22Rv1 (cell line): ENCODE results near the gene FSD1.

Experiments
- H3K27ac ChIP-seq: fragments of 450-650 bp; 2 replicates; pipeline ENCODE4 v1.5.1; 2017
- ZFX ChIP-seq: fragments of 450-650 bp; IDR thresholded peaks from 2 replicates; pipeline ENCODE4 v1.6.1; 2017; ENCODE audit warnings: antibody characterized with exemption, borderline replicate concordance
- TF ChIP-seq, protein P1 (sequence below): fragments of 450-650 bp; IDR thresholded peaks from 2 replicates; pipeline ENCODE4 v1.5.1; 2017; ENCODE audit warnings: mild to moderate bottlenecking

Gene FSD1

DNA sequence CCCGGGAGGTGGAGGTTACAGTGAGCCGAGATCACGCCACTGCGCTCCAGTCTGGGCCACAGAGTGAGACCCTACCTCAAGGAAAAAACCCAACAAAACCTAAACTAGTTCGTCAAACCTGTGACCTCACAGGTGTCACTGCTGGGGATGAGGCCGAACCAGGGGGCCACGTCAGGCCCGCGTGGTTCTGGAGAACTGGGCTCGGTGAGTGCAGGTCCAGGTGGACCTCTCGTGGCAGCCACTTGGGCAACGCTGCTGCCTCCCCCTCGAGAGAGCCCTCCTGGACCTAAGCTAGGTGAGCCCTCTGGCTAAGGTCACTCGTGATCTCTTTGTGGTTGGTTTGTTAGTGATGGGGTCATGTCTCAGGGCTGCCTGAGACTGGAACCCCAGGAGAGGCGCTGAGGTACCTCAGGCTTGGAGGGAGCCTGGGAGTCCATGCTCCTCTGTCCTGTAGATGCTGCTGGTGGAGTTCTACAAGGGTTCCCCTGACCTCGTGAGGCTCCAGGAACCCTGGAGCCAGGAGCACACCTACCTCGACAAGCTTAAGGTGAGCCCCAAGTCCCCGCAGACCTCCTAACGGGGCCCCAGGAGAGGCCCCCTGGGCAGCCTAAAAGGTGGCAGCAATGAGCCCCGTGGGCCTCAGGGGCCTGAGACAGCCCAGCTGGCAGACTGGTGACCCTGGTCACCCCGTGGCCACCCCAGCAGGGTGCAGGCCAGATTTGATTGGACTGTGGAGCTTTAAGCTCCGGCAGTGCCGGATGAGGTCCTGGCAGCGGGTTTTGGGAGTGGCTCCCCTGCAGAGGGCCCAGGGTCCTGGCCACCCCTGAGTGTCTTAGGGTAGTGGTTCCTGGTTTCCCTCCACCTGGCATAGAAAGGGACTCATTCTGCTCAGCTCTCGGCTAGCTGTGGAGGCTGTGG lies 54.6 kb downstream of the FSD1 start:
- no peak overlapping the region; the same call in 1 of the 2 replicates for H3K27ac ChIP-seq
- TF ChIP-seq, protein P1, sequence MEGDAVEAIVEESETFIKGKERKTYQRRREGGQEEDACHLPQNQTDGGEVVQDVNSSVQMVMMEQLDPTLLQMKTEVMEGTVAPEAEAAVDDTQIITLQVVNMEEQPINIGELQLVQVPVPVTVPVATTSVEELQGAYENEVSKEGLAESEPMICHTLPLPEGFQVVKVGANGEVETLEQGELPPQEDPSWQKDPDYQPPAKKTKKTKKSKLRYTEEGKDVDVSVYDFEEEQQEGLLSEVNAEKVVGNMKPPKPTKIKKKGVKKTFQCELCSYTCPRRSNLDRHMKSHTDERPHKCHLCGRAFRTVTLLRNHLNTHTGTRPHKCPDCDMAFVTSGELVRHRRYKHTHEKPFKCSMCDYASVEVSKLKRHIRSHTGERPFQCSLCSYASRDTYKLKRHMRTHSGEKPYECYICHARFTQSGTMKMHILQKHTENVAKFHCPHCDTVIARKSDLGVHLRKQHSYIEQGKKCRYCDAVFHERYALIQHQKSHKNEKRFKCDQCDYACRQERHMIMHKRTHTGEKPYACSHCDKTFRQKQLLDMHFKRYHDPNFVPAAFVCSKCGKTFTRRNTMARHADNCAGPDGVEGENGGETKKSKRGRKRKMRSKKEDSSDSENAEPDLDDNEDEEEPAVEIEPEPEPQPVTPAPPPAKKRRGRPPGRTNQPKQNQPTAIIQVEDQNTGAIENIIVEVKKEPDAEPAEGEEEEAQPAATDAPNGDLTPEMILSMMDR, result no peak
- TF ChIP-seq ZFX, result no peak

DNA sequence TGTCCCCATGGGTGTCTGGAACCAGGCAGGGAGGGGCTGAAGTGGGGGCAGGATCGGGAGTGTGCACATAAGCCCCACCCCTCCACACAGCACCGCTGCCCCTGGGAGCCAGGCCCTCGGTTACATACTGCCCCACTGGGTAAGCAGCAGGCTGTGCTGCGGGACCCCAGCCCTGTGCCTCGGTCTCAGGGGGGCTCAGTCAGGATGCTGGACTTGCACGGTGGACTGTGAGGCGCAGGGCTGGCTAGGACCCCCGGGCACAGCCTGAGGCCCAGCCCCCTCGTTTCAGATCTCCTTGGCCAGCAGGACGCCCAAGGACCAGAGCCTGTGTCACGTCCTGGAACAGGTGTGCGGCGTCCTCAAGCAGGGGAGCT lies 55.2 kb downstream of the FSD1 start:
- H3K27ac ChIP-seq, result peak overlapping the region; percentile 32; the same call in 1 of the 2 replicates
- TF ChIP-seq, protein P1, result no peak
- TF ChIP-seq ZFX, result no peak

DNA sequence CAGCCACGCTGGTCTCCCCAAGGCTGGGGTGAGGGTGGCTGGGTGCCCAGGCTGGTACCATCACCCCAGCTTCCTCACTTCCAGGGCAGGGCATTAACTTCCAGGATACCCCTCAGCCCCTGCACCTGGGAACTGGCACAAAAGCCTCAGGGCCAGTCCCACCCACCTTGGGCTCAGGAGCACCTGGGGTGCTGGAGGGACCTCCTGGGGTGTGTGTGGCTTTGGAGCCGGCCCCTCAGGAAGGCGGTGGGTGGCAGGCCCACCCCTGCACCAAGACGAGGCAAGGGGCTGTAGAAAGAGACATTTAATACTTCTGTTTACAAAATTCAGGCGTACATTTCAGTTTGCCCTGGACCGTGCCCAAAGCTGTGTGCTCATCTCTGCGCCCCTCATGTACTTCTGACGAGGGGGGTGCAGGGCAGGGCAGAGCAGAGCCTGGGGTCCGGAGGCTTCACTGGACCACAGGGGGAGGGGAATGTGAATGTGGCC lies 55.7 kb downstream of the FSD1 start:
- no peak for TF ChIP-seq ZFX
- TF ChIP-seq, protein P1, result no peak
- H3K27ac ChIP-seq, result peak overlapping the region; percentile 32

DNA sequence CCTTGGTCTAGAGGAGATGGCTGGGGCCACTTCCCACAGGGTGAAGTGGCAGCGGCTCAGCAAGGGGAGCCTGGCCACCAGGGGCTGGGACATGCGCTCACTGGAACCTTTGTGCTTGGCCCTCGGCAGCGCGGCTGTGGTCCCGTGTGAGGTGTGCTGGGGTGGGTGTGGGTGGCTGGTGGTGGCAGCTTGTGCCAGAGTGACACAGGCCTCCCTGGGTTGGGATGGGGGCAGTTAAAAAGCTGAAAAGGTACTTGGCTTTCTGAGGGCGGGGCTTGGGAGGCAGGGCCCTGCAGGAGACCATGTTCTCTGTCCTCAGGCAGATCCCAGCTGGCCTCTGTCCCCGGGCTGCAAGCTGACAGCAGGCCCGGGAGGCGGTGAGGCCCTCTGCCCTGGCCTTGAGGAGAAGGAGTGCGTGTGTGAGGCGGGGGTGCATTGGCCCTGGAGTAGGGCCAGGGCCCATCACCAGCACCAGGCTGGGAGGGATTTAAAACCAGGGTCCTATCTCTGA lies 56.3 kb downstream of the FSD1 start:
- peak overlapping the region; percentile 32; the same call in 1 of the 2 replicates for H3K27ac ChIP-seq
- TF ChIP-seq ZFX, result no peak
- TF ChIP-seq, protein P1, result no peak

DNA sequence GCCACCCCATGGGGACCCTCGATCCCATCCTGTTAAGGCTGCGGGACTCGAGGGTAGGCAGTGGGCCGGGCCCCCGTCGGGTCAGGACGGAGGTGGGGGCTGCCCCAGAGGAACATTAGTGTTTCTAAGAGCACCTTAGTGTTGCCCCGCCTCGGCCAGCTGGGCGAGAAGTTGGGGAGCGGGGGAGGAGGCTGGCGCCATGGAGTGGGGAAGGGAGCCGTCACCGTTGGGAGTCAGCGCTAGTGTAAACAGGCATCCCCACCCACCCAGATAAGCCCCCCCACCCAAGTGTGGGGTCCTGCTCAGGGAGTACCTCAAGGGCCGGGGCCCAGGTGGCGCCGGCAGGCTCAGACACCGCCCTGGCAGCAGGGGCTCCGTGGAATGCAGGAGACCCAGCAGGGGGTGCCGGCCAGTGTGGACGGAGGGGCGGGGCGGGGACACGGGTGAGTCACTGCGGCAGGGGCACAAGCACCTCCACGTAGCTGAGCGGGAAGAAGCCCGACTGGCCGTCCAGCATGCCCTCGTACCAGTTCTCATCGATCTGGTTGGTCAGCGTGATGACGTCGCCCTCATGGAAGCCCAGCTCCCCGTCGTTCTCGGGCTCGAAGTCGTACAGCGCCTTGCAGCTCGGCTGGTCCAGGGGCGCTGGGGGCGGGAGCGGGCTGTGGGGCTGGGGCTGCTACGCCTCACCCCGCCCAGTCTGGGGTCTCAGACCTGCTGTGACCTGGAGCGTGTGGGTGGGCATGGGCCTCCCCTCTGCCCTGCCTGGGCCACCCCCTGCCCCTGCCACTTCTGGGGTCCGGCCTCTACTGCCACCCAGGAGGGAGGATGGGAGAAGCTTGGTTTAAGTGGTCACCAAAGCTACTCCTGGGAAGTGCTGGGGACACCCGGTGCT lies 57.0 kb downstream of the FSD1 start:
- H3K27ac ChIP-seq, result peak overlapping the region; percentile 32; the same call in 1 of the 2 replicates
- TF ChIP-seq, protein P1, result no peak
- TF ChIP-seq ZFX, result no peak

DNA sequence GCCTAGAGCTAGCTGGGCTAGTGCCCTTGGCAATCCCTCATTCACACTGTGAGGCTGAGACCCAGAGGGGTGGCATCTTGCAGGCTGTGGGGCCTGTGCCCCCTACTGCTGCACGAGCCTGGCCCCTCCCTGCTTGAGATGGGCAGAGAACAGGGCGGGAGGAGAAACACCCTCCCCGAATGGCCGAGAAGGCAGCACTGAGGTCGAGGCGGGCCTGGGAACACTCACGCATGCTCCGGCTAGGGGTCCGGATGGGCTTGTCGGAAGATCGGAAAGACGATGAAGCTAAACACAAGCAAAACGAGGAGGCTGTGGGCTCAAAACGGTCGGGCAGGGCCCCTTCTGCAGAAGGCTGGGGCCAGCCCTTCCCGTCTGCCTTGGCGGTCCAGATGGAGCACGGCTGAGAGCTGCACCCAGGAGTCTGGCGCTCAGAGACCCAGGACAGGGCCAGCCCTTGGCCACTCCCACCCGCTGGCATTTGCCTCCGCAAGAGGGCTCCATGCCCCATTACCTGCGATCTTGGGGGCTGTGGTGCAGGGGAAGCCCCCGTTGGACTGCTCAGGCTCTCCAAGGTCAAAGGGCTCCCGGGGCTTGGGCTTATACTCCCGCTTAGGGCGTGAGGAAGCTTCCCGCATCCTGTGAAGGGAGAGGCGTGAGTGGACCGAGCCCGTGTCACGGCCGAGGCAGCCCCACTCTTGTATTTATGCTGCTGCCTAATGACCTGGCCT lies 57.9 kb downstream of the FSD1 start:
- TF ChIP-seq ZFX, result no peak
- TF ChIP-seq, protein P1, result no peak
- 0 out of 2 replicates have a peak overlapping the region, but pooled peaks have one; percentile 15 for H3K27ac ChIP-seq
